Lower lobe of right lung (tissue), 2 donors: ENCODE data around the gene LPIN1. TPM values are rescaled to one million over a fixed set of nuclear protein-coding genes. Genes with fewer than 3 reads are reported as not detected.

ENCODE experiments used
- ATAC-seq, 2 donors: fragments of 200-7000 bp; cut with Tn5 transposase; one replicate each; pipeline ENCODE4 v1.9.1; 2020 to 2022; ENCODE audit warnings: mild to moderate bottlenecking in 2 of 2, moderate library complexity in 2 of 2
- DNase-seq: peaks from one replicate; pipeline ENCODE4 v3.0.0-alpha.2; 2020
- H3K27ac ChIP-seq: fragments of 200-600 bp; one replicate; pipeline ENCODE4 v1.8.0; 2022
- H3K27me3 ChIP-seq: fragments of 200-600 bp; one replicate; pipeline ENCODE4 v1.8.0; 2022; ENCODE audit warnings: low read depth
- H3K36me3 ChIP-seq: fragments of 200-600 bp; one replicate; pipeline ENCODE4 v1.8.0; 2022; ENCODE audit warnings: mild to moderate bottlenecking
- H3K4me1 ChIP-seq: fragments of 200-600 bp; one replicate; pipeline ENCODE4 v1.8.0; 2022
- H3K4me3 ChIP-seq: fragments of 200-600 bp; one replicate; pipeline ENCODE4 v1.8.0; 2022; ENCODE audit warnings: mild to moderate bottlenecking
- H3K9me3 ChIP-seq: fragments of 200-600 bp; one replicate; pipeline ENCODE4 v1.8.0; 2022
- intact Hi-C: fragments of 100-400 bp; cut with DNase I; formaldehyde crosslinking; loops from one replicate; pipeline ENCODE4 v1.11.0; 2022
- total RNA-seq: library from RNA; stranded (reverse); fragmentation: NEBNext Ultra II Directional; extraction: Animal tissue kit (Norgen Biotek cat#: 25700); gene quantifications from one replicate; pipeline ENCODE4 v1.2.1, GENCODE V29; 2021
- TF ChIP-seq, protein P1 (sequence below): fragments of 200-600 bp; IDR thresholded peaks from one replicate; pipeline ENCODE4 v1.8.0; 2022; ENCODE audit warnings: antibody characterized with exemption, mild to moderate bottlenecking
- donor health status: DM: no; HTN: yes; CAD: no; lungs with severe emphysema.

LPIN1 gene
- total RNA-seq, 1 donor from 2014 or later = 52.7 TPM

DNA sequence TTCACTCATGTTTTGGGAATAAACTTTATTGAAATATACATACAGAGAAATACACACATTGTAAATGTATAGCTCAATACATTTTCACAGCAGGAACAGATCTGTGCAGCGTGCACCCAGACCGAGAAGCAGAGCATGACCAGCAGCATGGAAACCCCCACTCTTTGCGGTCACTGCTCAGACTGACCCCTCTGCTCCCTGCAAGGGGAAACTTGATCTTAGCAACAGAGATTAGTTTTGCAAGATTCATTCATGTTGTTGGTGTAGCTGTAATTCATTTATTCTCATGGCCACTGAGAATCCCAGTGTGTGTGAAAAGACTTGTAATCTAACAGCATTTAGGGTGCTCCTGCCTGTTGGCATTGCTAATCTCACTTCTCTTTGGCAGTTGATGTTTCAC is 35.2 kb downstream of the LPIN1 start:
- ATAC-seq (no peak), DNase-seq (no peak)
- H3K27ac ChIP-seq = no peak overlapping the region
- peaks cover 81% of the 10 kb centered on the region for H3K36me3 ChIP-seq
- no peak overlapping the region for H3K4me3 ChIP-seq
- peaks cover 11% of the 10 kb centered on the region for H3K4me1 ChIP-seq
- H3K27me3 ChIP-seq = no peaks in the 10 kb centered on the region
- no peaks in the 10 kb centered on the region for H3K9me3 ChIP-seq
- TF ChIP-seq, protein P1, sequence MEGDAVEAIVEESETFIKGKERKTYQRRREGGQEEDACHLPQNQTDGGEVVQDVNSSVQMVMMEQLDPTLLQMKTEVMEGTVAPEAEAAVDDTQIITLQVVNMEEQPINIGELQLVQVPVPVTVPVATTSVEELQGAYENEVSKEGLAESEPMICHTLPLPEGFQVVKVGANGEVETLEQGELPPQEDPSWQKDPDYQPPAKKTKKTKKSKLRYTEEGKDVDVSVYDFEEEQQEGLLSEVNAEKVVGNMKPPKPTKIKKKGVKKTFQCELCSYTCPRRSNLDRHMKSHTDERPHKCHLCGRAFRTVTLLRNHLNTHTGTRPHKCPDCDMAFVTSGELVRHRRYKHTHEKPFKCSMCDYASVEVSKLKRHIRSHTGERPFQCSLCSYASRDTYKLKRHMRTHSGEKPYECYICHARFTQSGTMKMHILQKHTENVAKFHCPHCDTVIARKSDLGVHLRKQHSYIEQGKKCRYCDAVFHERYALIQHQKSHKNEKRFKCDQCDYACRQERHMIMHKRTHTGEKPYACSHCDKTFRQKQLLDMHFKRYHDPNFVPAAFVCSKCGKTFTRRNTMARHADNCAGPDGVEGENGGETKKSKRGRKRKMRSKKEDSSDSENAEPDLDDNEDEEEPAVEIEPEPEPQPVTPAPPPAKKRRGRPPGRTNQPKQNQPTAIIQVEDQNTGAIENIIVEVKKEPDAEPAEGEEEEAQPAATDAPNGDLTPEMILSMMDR = no peak
- intact Hi-C loops = loop anchor here (5.0 kb wide), 1 partner anchor 94 kb away; no protein-coding TSS in a partner anchor

DNA sequence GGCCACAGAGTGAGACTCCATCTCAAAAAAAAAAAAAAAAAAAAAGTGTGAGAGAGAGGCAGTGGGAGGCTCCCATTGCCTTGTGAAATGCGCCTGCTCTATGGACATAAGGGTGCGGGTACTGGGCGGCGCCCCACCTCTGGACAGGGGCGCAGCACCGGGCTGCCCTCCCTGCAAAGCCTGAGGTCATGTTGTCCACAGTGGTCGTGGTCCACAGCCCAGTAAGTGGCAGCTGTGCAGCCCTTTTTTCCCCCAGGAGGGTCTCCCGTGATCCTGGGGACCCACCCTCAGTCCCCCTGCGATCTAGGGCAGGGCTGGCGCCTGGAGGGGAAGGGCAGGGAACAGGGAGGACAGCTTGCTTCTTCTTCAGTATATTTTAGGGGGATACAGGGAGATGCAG is 37.8 kb downstream of the LPIN1 start:
- ATAC-seq (peak in 1 of 2 donors; percentile 23), DNase-seq (no peak)
- TF ChIP-seq, protein P1 = no peak
- Histone ChIP-seq H3K36me3 (peaks cover 98% of the 10 kb centered on the region), H3K9me3 (no peaks in the 10 kb centered on the region), H3K4me1 (peaks cover 2% of the 10 kb centered on the region), H3K27ac (no peak overlapping the region), H3K4me3 (no peak overlapping the region), H3K27me3 (no peaks in the 10 kb centered on the region)
- intact Hi-C loops = loop anchor here (5.0 kb wide), 1 partner anchor 97 kb away; no protein-coding TSS in a partner anchor

DNA sequence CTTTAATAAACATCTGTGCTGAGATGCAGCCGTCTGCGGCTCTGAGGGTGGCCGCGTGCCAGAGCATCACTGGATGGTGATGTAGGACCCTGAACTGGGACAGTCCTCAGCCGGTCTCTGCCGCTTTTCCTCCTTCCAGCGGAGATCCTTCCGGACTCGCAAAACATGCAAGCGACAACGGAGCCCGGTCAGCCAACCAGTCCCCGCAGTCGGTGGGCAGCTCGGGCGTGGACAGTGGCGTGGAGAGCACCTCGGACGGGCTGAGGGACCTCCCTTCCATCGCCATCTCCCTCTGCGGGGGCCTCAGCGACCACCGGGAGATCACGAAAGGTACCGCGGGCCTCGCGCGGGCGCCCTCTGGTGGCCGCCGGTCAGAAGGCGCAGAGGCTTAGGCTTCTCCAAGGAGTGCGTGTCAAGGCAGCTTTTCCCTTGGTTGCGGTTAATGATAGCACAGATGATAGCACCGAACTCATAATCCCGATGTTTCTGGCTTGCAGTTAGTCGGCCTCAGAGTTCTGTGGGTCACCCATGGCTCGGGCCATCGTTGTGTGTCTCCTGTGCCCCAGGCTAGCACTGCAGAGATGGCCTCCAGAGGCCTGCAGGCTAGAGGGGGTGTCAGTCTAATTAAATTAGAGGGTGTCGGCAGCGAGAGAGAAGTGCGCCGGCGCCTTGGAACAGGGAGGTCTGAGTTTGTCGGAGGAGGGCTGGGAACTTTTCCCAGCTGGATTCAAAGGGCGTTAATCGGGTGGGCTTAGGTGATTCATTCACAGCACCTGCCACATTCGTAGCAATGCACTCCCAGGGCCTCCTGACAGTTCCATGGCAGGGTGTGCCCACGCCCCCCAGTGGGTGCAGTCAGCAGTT is 38.5 kb downstream of the LPIN1 start:
- Histone ChIP-seq H3K27ac (no peak overlapping the region), H3K4me3 (peak overlapping the region; percentile 45), H3K27me3 (no peaks in the 10 kb centered on the region), H3K9me3 (no peaks in the 10 kb centered on the region), H3K4me1 (no peaks in the 10 kb centered on the region), H3K36me3 (peaks cover 98% of the 10 kb centered on the region)
- intact Hi-C loops = loop anchor here (5.0 kb wide), 1 partner anchor 98 kb away; no protein-coding TSS in a partner anchor
- TF ChIP-seq, protein P1 = peak; percentile 90
- peak; percentile 57 for DNase-seq
- ATAC-seq = peak; percentile 64 to 68

DNA sequence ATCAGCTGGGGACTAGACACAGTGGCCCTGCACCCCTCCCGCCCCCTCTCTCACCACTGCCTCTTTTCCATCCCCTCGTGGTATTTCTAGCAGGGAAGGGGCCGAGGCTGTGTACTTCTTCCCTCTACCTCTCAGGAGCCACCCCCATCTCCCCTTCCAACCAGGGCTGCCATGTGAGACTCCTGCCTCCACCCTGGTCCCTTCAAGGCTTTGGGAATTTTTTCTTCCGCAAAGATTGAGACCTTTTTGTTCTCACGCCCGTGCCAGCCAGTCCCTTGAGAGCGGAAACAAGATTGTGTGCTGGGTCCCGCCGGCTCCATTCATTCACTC is 39.1 kb downstream of the LPIN1 start:
- intact Hi-C loops = no loop called here
- TF ChIP-seq, protein P1 = no peak
- ATAC-seq (no peak), DNase-seq (no peak)
- Histone ChIP-seq H3K9me3 (no peaks in the 10 kb centered on the region), H3K27ac (no peak overlapping the region), H3K4me3 (no peak overlapping the region), H3K4me1 (no peaks in the 10 kb centered on the region), H3K27me3 (no peaks in the 10 kb centered on the region), H3K36me3 (peaks cover 98% of the 10 kb centered on the region)

DNA sequence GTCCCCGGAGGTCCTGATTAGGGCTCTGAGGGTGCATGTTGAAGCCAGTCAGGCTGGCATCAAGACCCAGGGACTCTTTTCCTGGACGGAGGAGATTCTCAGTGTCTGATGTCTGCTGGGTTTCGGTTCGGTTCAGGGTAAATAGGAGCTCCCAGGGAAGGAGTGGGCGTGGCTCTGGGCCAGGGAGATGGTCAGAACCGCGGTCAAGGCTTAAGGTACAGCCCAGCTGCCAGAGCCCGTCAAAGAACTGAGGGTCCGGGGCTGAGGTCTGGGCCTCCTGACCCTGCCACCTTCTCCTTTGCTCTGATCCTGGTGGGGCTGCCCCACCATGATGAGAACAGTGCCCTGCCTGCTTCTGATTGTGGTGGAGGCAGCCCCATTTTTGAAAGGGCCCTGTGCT is 39.8 kb downstream of the LPIN1 start:
- TF ChIP-seq, protein P1 = no peak
- Histone ChIP-seq H3K27me3 (no peaks in the 10 kb centered on the region), H3K4me1 (no peaks in the 10 kb centered on the region), H3K9me3 (no peaks in the 10 kb centered on the region), H3K4me3 (no peak overlapping the region), H3K27ac (no peak overlapping the region), H3K36me3 (peaks cover 98% of the 10 kb centered on the region)
- intact Hi-C loops = no loop called here
- no peak for DNase-seq
- ATAC-seq = no peak
